HG03045 (cell line): Measurements from ENCODE around the gene PLTP.
"Not testable (repeated sequence)": the region's sequence is repeated elsewhere in the genome, so short reads cannot be mapped to it uniquely, and the experiment has no call there.

Experiments used
- ATAC-seq: cut with Tn5 transposase; IDR thresholded peaks from one replicate; pipeline ENCODE4 v1.9.1; 2021; ENCODE audit warnings: mild to moderate bottlenecking, moderate library complexity; ENCODE audit not compliant: unreplicated experiment

PLTP gene, protein sequence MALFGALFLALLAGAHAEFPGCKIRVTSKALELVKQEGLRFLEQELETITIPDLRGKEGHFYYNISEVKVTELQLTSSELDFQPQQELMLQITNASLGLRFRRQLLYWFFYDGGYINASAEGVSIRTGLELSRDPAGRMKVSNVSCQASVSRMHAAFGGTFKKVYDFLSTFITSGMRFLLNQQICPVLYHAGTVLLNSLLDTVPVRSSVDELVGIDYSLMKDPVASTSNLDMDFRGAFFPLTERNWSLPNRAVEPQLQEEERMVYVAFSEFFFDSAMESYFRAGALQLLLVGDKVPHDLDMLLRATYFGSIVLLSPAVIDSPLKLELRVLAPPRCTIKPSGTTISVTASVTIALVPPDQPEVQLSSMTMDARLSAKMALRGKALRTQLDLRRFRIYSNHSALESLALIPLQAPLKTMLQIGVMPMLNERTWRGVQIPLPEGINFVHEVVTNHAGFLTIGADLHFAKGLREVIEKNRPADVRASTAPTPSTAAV

DNA sequence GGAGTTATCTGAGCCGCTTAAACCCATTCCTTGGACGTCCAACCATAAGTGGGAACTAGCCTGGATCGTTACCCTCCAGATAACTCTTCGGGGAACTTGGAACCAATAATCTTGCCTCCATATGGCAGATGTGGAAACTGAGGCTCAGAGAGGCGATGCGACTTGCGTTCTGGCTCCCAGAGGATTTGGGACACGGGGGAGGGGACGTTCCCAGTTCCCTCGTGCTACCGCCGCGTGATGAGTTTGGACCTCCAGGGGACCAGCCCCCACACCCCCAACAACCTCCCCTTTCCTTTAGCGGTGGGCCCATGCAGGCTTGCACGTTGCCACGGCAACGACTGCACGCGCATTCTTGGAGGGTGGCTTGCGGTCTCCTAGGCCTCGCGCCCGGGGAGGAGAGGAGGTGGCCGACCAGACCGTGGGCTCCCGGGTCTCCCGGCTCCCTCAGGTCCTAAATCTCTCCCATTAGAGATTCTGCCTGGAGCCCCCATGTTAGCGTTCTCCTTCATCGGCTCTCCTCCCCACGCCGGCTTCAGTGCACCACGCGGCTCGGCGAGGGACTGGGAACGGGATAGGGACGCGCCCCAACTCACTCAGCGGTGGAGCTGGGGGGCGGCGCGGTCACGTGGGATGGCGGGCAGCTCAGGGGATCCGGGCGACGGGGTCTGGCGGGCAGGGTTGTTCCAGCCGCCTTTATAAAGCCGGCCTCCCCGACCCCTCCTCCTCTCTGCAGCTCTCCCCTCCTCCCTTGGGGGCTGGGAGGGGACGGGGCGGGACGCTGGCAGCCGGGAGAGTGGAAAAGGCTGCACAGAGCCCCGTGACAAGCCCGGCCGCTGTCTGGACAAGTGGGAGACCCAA lies at the start of gene PLTP:
Gene PLTP (minus strand): TSS at position 670 of the 858 bp plus-strand sequence. CDS start 703 bp downstream, outside the sequence.
- ATAC-seq, result no peak

DNA sequence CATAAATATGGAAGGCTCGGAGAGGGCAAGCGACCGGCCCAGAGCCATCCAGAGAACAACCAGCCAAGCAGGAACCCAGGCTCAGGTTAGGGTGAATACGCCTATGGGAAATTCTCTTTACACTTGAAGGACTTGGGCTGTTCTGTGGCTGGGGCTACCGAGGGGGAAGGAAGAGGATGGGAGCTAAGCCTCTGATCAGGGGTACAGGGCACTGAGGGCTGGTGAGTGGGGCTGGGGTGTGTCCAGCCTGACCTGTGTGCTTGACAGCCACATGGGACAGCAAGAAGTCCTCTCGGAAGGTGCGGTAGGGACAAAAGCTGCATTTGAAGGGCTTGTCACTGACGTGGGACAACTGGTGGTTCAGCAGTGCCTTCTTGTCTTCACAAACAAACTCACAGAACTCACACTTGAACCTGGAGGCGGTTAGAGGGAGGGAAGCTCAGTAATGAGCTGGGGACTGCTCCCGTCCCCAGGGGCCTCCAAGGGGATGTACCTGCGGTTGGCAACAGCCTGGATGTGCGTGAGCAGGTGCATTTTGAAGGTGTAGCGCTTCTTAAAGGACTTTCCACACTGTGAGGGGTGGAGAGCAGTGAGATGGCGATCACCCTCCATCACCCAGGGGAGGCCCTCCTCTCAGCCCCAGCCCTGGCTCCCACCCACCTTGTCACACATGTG lies 48.1 kb upstream of the PLTP start:
- ATAC-seq, result no peak

DNA sequence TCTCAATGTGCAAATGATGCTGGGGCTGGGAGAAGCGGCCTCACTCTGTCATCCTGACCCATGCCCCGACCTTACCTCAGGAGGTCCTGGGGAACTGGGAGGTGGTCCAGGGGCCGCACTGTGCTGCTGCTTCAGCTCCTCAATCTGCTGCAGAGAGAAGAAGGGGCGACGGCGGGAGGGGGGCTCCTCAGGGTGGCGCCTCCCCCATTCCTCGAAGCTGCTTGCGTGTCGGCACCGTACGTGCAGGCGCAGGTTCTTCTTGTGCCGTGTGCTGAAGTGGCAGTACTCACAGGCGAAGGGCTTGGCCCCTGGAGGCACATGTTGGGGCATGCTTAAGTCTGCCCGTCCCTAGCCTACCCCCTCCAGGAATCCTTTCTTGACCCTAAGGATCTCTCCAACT lies 47.2 kb upstream of the PLTP start:
- ATAC-seq, result no peak

DNA sequence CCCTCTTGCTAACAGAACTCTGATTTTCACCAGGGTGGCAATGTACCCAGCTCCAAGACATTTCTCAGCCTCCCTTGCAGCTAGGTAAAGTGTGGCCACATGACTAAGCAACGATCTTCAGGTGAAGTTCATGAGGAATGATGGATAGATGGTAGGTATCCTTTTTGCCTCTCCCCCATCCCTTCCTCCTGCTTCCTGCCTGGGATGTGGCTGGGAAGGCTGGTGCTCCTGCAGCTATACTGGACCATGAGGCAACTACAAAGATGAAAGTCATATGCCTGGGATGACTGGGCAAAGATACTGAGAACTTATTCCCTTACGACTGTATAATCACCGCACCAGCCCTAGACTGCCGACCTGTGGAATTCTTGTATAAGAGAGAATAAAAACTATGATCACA lies 46.6 kb upstream of the PLTP start:
- ATAC-seq, result no peak

DNA sequence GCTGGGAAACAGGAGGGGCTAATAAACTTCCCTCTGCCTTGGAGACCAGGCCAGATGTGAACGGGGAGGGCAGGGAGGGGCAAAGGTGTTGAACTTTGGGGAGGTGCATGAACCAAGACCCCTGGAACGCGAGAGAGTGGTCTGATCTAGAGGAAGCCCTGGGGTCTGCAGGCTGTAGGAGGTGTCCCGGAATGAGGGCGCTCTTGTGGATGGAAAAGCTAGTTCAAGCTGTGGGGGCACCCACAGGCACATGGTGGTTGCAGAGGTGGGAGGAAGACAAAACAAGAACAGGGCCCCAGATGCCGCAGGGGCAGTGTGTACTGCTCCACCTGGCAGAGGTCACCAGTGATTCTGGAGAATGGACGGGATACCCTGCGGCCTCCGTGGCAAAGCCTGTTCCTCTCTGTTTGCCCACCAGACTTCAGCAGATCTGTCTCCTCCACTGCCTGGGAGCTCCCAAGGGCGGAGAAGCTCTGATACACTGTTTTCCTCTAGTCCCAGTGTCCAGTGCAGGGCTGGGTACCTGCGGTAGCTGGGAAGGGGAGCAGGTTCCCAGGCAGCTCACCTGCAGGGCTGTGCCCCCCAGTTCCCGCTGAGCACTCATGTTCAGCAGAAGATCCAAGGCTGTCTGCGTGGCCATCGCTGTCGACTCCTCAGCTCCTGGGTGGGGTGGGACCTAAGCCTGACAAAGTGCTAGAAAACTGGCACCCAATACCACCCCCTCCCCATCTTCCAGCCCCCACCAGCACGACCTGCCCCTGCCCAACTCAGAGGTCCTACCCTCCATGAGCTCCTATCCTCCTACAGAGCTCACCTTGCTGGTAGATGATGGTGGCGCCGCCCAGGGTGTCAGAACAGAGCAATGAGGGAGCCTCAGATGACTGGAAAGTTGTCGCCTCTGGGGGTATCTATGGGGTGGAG lies 45.3 kb upstream of the PLTP start:
- no peak for ATAC-seq

DNA sequence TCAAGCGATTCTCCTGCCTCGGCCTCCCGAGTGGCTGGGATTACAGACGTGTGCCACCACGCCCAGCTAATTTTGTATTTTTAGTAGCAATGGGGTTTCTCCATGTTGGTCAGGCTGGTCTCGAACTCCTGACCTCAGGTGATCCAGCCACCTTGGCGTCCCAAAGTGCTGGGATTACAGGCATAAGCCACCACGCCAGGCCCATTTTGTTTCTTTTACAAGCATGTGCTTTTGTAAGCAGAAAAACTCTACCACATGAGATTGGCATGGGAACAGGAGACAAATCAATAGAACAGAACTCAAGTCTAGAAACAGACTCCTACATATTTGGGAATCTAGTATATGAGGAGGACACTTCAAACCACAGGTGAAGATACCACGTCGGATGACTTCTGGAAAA lies 44.4 kb upstream of the PLTP start:
- ATAC-seq, result not testable (repeated sequence)

DNA sequence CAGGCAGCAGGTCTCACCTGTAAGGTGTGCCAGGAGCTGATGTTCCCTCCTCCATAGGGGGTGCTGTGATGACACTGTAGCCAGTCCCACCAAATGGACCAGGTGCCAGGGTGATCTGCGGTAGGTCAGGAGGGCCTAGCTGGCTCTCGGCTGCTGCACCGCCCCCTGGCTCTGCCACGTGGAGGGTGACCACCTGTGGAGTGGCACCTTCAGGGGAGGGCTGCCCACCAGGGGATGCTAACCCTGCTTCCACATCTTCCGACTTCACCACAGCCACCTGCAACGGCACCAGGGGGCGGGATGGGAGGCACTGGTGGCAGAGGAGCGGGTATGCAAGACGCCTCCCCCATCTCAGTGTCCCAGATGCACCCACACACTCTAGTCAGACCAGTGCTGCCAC lies 41.7 kb upstream of the PLTP start:
- ATAC-seq, result no peak

DNA sequence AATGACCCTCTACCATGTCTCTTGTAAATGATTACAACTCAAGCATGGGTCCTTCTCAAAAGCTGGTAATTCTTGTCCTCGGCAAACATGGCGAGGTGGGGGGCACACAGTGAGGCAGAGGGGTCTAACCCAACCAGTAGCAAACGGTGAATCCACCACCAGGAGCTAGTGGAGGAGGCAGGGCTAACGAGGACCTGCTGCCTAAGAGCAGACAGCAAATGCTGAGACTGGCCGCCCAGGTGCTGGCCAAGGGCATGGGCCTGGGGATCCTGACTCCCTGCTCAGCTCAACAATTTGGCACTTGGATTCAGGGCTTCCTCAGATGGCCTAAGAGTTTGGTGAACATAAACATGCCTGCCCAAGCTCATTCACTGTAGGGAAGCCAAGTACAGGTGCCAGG lies 40.9 kb upstream of the PLTP start:
- ATAC-seq, result no peak

DNA sequence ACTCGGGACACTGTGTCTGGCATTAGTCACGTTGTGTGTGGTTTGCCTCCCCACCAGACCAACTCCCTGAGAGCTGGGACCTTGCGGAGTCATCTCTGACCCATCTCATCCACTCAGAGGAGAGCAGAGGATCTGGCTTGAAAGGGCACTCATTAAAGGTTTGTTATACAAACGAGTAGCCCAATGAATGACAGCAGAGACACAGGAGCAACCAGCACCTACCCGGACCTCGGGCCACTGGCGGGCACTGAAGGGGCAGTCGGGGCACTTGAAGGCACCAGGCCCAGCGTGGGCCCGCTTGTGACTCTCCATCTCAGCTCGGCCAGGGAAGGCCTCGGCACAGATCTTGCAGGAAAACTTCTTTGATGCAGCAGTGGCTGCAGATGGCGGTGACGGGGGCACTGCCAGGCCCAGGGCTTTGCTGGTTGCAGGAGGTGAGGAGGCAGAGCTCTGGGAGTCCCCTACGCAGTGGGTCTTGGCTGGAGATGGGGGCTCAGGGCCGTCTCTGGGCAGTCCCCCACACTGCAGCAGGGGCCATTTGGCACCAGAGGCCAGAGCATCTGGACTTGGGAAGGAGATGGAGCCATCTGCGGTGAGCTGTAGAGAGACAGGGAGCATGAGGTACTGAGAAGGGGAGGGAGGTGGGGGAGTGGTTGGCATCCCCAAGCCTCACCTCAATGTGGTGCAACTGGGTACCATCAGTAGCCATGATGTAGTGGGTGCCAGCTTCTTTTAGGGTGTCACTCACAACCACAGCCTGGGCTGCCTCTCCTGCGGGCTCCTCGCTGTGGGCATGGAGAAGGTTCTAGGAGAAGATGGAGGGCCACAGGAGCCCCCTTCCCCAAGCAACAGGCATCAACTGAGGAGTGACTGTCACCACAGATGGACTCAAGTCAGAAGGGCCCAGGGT lies 40.2 kb upstream of the PLTP start:
- no peak for ATAC-seq

DNA sequence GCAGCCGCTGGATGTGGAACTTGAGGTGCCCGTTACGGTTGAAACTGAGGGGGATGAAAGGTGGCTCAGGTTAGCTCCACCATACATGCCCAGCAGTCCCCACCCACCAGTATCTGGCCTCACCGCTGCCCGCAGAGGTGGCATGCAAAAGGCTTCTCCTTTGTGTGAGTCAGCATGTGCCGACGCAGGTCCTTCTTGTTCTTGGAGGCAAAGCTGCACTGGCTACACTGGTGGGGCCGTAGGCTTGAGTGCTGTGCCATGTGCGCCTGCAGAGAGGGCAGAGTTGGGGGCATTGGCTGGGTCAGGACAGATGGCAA lies 38.3 kb upstream of the PLTP start:
- ATAC-seq, result no peak

DNA sequence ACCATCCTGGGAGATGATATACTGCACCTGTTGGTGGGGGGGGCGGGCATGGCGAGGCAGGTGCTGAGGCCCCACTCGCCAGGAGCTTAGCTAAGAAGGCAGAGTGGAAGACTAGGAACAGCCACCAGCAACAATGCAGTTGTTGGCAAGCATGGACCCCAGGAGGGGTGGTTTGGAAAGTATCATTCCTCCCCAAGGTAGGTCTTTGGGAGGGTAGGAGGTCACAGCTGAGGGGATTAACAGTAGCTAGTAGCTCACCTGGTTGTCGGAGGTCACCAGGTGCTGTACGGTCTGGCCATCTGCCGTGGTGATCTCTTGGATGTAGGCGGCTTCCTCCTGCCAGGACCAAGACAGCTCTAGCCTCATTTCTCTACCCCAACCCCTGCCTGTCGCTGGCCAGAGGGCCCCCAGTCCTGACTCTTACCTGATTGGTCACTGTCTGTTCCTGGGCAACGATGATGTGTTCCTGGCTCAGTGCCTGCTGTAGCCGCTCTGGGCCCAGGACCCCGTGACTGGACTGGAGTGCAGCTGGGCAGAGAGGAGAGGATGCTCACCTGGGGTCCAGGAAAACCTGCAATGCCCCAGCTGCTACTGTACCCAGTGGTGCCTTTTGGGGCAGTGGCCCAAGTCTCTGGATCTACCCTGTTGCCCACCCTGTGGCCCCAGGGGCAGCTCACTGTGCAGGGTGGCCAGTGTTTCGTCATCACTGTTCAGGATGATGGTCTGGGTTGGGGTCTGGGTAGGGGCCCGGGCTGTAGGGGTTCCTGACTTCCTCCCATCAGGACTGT lies 37.8 kb upstream of the PLTP start:
- ATAC-seq, result no peak

DNA sequence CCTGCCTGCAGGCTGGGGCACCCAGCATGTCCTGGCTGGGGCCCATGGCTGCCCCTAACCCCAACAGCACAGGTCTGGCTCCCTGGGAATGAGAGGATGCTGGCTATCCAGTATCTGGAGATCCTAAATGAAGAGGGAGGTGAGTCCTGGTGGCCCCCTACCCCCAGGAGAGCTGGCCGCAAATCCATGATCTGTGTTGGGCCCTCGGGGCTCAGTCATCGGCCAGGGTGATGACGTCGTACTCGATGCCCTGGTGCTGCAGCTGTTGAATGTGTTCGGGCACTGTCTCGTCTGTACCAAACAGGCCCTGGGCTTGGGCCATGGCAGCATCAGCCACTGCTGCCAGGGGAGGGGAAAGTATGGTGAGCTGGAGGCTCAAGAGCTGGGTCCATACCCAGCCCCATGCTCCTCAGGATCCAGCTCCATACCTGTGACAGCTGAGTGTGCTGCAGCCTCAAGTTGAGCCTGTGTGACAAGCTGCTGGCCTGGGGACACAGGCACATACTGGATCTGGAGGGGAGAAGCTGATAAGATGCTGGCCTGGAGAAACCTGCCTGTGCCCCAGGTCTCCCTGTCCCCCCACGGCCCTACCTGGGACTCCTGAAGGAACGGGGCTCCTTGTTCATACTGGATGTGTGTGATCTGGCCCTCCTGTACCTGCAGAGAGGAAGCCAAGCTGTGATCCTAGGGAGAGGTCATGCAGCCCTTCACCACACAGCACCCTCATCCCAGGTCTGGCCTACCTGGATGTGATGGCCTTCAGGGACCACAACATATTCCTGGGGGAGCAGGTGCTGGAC lies 37.0 kb upstream of the PLTP start:
- ATAC-seq, result no peak

DNA sequence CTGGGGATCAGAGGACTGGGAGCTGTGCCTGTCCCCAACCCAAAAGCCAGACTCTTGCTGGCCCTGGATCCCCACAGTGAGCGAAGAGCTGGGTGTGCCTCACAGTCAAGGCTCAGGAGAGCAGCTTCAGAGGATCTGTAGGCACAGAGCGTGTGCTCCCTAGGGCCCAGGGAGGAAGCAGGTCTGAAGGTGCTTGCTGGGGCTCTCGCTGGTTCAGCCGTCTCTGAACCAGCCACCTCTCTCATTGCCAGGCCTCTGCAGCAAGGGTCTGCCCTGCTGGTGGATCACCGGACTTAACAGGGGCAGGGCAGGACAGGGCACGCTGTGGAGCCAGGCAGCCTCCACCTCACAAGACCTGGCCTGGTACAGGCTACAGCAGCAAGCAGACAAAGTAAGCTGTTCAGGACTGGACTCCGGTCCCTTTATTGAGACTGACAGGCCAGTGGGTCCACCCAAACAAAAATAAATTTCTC lies 36.3 kb upstream of the PLTP start:
- no peak for ATAC-seq

DNA sequence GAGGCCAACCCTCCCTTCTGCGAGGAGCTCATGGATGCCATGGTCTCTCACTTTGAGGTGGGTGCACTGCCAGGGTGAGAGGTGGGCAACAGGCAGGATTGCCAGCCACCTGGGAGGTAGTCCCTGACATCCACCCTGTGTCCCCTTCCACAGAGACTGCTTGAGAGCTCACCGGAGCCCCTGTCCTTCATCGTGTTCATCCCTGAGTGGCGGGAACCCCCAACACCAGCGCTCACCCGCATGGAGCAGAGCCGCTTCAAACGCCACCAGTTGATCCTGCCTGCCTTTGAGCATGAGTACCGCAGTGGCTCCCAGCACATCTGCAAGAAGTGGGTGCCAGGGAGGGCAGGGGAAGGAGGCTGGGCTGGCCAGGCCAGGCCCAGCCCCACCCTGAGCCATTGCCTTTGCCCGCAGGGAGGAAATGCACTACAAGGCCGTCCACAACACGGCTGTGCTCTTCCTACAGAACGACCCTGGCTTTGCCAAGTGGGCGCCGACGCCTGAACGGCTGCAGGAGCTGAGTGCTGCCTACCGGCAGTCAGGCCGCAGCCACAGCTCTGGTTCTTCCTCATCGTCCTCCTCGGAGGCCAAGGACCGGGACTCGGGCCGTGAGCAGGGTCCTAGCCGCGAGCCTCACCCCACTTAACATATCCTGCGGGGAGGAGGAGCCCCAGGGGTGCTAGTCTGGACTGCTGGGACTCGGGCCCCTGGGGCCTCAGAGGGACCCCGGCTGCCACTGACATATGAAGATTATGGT lies 35.3 kb upstream of the PLTP start:
- no peak for ATAC-seq

DNA sequence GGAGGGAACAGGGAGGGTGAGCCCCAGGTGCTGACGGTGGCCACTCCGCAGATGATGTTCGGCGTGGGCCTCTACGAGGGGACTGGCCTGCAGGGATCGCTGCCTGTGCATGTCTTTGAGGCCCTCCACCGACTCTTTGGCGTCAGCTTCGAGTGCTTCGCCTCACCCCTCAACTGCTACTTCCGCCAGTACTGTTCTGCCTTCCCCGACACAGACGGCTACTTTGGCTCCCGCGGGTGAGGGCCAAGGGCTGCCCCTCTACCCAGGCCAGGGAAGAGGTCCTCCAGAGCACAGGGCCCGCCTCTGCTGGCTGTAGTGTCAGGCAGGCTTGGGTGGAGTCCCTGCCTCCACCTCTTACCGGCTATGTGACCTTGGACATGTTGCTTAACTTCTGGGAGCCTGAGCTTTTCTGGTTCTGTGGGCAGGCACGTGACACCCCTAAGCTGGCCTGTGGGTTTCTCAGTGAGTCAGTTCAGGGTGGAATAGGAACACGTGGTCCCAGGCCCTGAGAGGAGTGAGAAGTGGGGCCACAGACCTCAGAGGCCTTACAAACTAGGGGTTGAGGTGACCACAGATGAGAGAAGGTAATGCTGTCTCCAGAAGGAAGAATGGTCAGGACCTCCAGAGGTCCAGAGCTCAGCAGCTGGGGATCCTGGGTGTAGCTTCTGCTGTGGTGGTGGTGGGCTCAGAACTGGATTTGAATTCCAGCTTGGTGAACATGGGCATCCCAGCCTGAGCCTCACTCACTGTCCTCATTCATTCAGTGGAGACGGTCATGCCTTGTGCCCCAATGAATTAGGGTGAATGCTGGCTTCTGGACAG lies 34.4 kb upstream of the PLTP start:
- ATAC-seq, result no peak

DNA sequence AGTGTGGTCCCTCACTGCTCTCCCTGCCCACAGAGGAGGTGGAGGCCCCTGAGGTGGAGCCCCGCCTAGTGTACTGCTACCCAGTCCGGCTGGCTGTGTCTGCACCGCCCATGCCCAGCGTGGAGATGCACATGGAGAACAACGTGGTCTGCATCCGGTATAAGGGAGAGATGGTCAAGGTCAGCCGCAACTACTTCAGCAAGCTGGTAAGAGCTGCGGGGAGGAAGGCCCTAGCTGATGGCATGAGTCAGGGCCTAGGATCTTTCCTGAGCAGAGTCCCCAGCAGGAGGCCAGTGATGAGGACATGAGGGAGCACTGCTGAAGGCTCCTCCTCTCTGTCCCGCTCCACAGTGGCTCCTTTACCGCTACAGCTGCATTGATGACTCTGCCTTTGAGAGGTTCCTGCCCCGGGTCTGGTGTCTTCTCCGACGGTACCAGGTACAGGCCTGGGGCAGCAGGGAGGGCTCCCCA lies 33.8 kb upstream of the PLTP start:
- no peak for ATAC-seq
